Osteoblast (primary cell): Measurements from ENCODE around the gene NKD2. TPM values are rescaled to one million over a fixed set of nuclear protein-coding genes. Genes with fewer than 3 reads are reported as not detected.

Experiments
- DNase-seq: peaks from one replicate; pipeline ENCODE4 v3.0.0; 2011; ENCODE audit warnings: low spot score, mixed read lengths; ENCODE audit not compliant: insufficient read length; ENCODE audit errors: missing footprints
- H2AFZ ChIP-seq: 2 replicates; pipeline ENCODE4 v1.6.0; 2011; ENCODE audit warnings: mild to moderate bottlenecking, low read length
- H3K27ac ChIP-seq: 2 replicates; pipeline ENCODE4 v1.5.1; 2011; ENCODE audit warnings: mild to moderate bottlenecking, low read depth, low read length, moderate library complexity
- H3K27me3 ChIP-seq: 2 replicates; pipeline ENCODE4 v1.6.0; 2012; ENCODE audit warnings: mild to moderate bottlenecking, control low read depth, inconsistent platforms, low read length, moderate library complexity; ENCODE audit not compliant: insufficient read depth
- H3K36me3 ChIP-seq: 2 replicates; pipeline ENCODE4 v1.5.1; 2011; ENCODE audit warnings: mild to moderate bottlenecking, low read length, control low read depth, moderate library complexity; ENCODE audit not compliant: insufficient read depth
- H3K4me1 ChIP-seq: 2 replicates; pipeline ENCODE4 v1.5.1; 2011; ENCODE audit warnings: mild to moderate bottlenecking, low read length, control low read depth, moderate library complexity; ENCODE audit not compliant: insufficient read depth
- H3K4me2 ChIP-seq: 2 replicates; pipeline ENCODE4 v1.6.0; 2011; ENCODE audit warnings: mild to moderate bottlenecking, low read length; ENCODE audit not compliant: insufficient read depth
- H3K4me3 ChIP-seq: fragments of 200-600 bp; sonication (generic); 3 replicates; pipeline ENCODE4 v1.5.1; 2012; ENCODE audit warnings: mild to moderate bottlenecking, low read length, inconsistent platforms; ENCODE audit not compliant: insufficient read depth
- H3K79me2 ChIP-seq: 2 replicates; pipeline ENCODE4 v1.6.0; 2012; ENCODE audit warnings: mild to moderate bottlenecking, low read length, control low read depth, inconsistent platforms; ENCODE audit not compliant: insufficient read depth
- H3K9me3 ChIP-seq: 2 replicates; pipeline ENCODE4 v1.5.1; 2011; ENCODE audit warnings: low read depth, low read length, control low read depth
- H4K20me1 ChIP-seq: 2 replicates; pipeline ENCODE4 v1.6.0; 2012; ENCODE audit warnings: mild to moderate bottlenecking, low read length, control low read depth; ENCODE audit not compliant: insufficient read depth
- total RNA-seq: library from RNA; depleted of rRNA; stranded (reverse); fragments of >200 nt; gene quantifications from 2 replicates; pipeline ENCODE4 v1.2.3, GENCODE V29; 2012
- TF ChIP-seq, protein P1 (sequence below): IDR thresholded peaks from 2 replicates; pipeline ENCODE4 v1.5.1; 2011; ENCODE audit warnings: mild to moderate bottlenecking, low read depth, low read length, moderate library complexity; ENCODE audit errors: extremely low read depth

NKD2 gene
- total RNA-seq, 1 donor, result under 0.01 TPM

DNA sequence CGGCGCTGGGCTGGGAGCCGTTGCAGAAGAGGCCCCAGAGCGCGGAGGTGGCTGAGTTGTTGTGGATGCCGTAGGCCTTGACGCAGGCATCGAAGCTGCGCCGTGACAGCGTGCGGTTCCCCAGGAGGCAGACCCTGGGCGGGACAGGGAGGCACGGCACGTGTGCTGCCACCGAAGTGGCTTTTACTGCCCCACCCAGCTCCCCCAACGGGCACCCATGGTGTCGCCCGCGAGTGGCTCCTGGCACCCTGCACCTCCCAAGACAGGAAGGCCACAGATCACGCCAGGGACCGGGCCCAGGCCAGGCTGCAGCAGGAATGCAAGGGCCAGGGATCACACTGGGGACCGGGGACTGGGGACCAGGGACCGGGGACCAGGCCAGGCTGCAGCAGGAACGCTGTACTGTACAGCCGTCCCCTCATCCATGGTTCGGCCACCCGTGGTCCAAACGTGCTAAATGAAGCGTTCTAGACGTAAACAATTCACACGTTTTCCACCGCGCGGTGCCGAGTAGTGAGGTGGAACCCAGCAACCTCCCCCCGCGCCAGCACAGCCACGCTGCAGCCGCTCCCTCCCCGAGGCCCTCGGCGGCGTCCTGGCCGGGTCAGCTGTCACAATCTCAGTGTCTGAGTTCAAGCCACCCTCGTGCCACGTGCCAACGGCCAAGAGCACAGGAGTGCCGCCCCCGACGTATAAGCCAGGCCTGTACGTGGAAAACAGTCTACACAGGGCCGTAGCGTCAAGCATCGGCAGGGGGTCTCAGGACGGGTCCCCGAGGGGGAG lies 75.4 kb downstream of the NKD2 start:
- Histone ChIP-seq H3K27me3 (no peaks in the 10 kb centered on the region), H2AFZ (no peak overlapping the region), H3K4me2 (no peak overlapping the region), H3K9me3 (no peaks in the 10 kb centered on the region), H3K27ac (no peak overlapping the region), H3K4me1 (no peaks in the 10 kb centered on the region), H3K4me3 (no peak overlapping the region), H3K79me2 (no peaks in the 10 kb centered on the region), H4K20me1 (no peaks in the 10 kb centered on the region), H3K36me3 (no peaks in the 10 kb centered on the region)
- TF ChIP-seq, protein P1, sequence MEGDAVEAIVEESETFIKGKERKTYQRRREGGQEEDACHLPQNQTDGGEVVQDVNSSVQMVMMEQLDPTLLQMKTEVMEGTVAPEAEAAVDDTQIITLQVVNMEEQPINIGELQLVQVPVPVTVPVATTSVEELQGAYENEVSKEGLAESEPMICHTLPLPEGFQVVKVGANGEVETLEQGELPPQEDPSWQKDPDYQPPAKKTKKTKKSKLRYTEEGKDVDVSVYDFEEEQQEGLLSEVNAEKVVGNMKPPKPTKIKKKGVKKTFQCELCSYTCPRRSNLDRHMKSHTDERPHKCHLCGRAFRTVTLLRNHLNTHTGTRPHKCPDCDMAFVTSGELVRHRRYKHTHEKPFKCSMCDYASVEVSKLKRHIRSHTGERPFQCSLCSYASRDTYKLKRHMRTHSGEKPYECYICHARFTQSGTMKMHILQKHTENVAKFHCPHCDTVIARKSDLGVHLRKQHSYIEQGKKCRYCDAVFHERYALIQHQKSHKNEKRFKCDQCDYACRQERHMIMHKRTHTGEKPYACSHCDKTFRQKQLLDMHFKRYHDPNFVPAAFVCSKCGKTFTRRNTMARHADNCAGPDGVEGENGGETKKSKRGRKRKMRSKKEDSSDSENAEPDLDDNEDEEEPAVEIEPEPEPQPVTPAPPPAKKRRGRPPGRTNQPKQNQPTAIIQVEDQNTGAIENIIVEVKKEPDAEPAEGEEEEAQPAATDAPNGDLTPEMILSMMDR, result no peak
- no peak for DNase-seq

DNA sequence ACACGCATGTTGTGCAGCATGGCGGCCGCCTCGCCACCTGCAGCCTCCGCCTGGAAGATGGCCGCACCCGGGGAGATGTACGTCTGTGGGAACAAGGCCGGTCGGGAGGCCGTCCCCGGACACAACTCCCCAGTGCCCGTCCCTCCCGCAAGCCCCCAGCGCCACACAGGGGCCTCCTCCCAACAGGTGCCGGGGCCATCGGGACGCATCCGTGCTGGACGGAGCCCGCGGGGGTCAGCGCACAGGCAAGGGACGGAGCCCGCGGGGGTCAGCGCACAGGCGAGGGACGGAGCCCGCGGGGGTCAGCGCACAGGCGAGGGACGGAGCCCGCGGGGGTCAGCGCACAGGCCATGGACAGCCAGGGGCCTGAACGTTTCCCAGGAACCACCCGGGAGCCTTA lies 76.8 kb downstream of the NKD2 start:
- Histone ChIP-seq H3K4me2 (no peak overlapping the region), H3K36me3 (no peaks in the 10 kb centered on the region), H3K4me1 (no peaks in the 10 kb centered on the region), H2AFZ (no peak overlapping the region), H3K27ac (no peak overlapping the region), H3K4me3 (no peak overlapping the region), H4K20me1 (no peaks in the 10 kb centered on the region), H3K9me3 (no peaks in the 10 kb centered on the region), H3K27me3 (no peaks in the 10 kb centered on the region), H3K79me2 (no peaks in the 10 kb centered on the region)
- TF ChIP-seq, protein P1, result no peak
- no peak for DNase-seq

DNA sequence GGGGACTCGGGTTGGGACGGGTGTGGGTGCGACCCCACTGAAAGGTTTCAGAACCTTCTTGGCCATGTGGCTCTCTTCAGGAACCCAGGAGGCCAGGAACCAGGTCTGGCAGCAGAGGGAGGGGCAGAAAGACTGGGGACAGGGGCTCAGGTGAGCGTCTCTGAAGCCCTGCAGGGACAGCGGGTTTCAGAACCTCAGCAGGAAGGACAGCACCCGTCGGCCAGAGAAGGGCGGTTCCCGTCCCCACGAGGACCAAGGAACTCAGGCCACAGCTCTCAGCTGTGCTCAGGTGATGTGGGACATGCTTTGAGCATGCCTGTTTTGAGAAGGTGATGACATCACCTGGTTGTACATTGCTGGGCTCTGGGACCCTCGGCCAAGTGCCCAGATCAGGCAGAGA lies 77.5 kb downstream of the NKD2 start:
- Histone ChIP-seq H3K79me2 (no peaks in the 10 kb centered on the region), H3K27ac (no peak overlapping the region), H2AFZ (no peak overlapping the region), H3K4me2 (no peak overlapping the region), H3K36me3 (no peaks in the 10 kb centered on the region), H3K9me3 (no peaks in the 10 kb centered on the region), H3K4me1 (no peaks in the 10 kb centered on the region), H3K27me3 (no peaks in the 10 kb centered on the region), H3K4me3 (no peak overlapping the region), H4K20me1 (no peaks in the 10 kb centered on the region)
- TF ChIP-seq, protein P1, result no peak
- DNase-seq, result no peak

DNA sequence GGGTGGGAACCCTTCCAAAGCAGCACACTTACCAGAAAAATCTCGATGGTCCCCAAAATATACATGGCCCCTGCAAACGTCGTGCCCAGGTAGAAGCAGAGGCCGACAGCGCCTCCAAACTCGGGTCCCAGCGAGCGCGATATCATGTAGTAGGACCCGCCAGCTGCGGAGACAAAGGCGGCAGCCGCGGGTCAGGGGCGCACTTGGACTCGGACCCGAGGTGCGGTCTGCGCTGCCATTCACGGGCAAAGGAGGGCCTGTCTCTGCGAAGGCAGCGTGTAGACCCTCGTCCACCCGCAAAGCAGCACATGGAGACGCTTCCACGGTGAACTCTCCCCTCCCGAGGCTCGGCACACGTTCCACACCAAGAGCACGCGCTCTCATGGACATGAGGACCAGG lies 78.3 kb downstream of the NKD2 start:
- Histone ChIP-seq H4K20me1 (no peaks in the 10 kb centered on the region), H2AFZ (no peak overlapping the region), H3K4me1 (no peaks in the 10 kb centered on the region), H3K4me3 (no peak overlapping the region), H3K36me3 (no peaks in the 10 kb centered on the region), H3K27me3 (no peaks in the 10 kb centered on the region), H3K9me3 (no peaks in the 10 kb centered on the region), H3K27ac (no peak overlapping the region), H3K79me2 (no peaks in the 10 kb centered on the region), H3K4me2 (no peak overlapping the region)
- TF ChIP-seq, protein P1, result no peak
- no peak for DNase-seq
